IPS-18c (cell line): ENCODE measurements around the gene PRPF8.
"Not testable (repeated sequence)": the region's sequence is repeated elsewhere in the genome, so short reads cannot be mapped to it uniquely, and the experiment has no call there.

Experiments
- H3K4me3 ChIP-seq: 2 replicates; pipeline ENCODE4 v1.7.0; 2013; ENCODE audit warnings: low read depth, mild to moderate bottlenecking, low read length, moderate library complexity; ENCODE audit not compliant: insufficient read depth
- H3K9me3 ChIP-seq: one replicate; pipeline ENCODE4 v1.6.1; 2013; ENCODE audit warnings: mild to moderate bottlenecking, low read length, moderate library complexity; ENCODE audit not compliant: control insufficient read depth, insufficient read depth

Gene PRPF8

GRCh38 chr17:1684378-1685189 is at the start of gene PRPF8:
PRPF8 (minus strand) TSS chr17:1684867; CDS start chr17:1684571, 296 bp downstream.
- peak within 1 kb of the TSS; percentile 87 for H3K4me3 ChIP-seq
- no peaks in the 10 kb centered on the region for H3K9me3 ChIP-seq

GRCh38 chr17:1733759-1734158 is 49.1 kb upstream of the PRPF8 start:
- Histone ChIP-seq H3K9me3 (no peaks in the 10 kb centered on the region), H3K4me3 (no peak overlapping the region)

GRCh38 chr17:1732833-1733321 is 48.2 kb upstream of the PRPF8 start:
- H3K9me3 ChIP-seq: no peaks in the 10 kb centered on the region
- no peak overlapping the region for H3K4me3 ChIP-seq

GRCh38 chr17:1732241-1732832 is 47.7 kb upstream of the PRPF8 start:
- no peaks in the 10 kb centered on the region for H3K9me3 ChIP-seq
- no peak overlapping the region for H3K4me3 ChIP-seq

- Histone ChIP-seq H3K9me3 (no peaks in the 10 kb centered on the region), H3K4me3 (no peak overlapping the region)
Measured at GRCh38 chr17:1731194-1731506, 46.5 kb upstream of the PRPF8 start.

GRCh38 chr17:1730326-1731193 is 45.9 kb upstream of the PRPF8 start:
- Histone ChIP-seq H3K9me3 (no peaks in the 10 kb centered on the region), H3K4me3 (no peak overlapping the region)

- Histone ChIP-seq H3K9me3 (no peaks in the 10 kb centered on the region), H3K4me3 (no peak overlapping the region)
Measured at GRCh38 chr17:1729966-1730325, 45.3 kb upstream of the PRPF8 start.

GRCh38 chr17:1727876-1728630 is 43.4 kb upstream of the PRPF8 start:
- Histone ChIP-seq H3K4me3 (no peak overlapping the region), H3K9me3 (no peaks in the 10 kb centered on the region)

GRCh38 chr17:1727258-1727789 is 42.7 kb upstream of the PRPF8 start:
- H3K4me3 ChIP-seq: no peak overlapping the region
- no peaks in the 10 kb centered on the region for H3K9me3 ChIP-seq

- no peaks in the 10 kb centered on the region for H3K9me3 ChIP-seq
- H3K4me3 ChIP-seq: no peak overlapping the region
Measured at GRCh38 chr17:1726626-1727257, 42.1 kb upstream of the PRPF8 start.

GRCh38 chr17:1725642-1726511 is 41.2 kb upstream of the PRPF8 start:
- H3K9me3 ChIP-seq: no peaks in the 10 kb centered on the region
- peak overlapping the region; percentile 71; the same call in 1 of the 2 replicates for H3K4me3 ChIP-seq

- Histone ChIP-seq H3K4me3 (peak overlapping the region; percentile 71), H3K9me3 (no peaks in the 10 kb centered on the region)
Measured at GRCh38 chr17:1724869-1725641, 40.4 kb upstream of the PRPF8 start.

GRCh38 chr17:1724351-1724868 is 39.7 kb upstream of the PRPF8 start, which contains the start of gene WDR81:
WDR81 (plus strand) TSS chr17:1724704; CDS start chr17:1724960, 256 bp downstream.
- Histone ChIP-seq H3K4me3 (peak within 1 kb of the TSS; percentile 71), H3K9me3 (no peaks in the 10 kb centered on the region)

- H3K9me3 ChIP-seq: not testable (repeated sequence)
Measured at GRCh38 chr17:1722022-1722421, 37.4 kb upstream of the PRPF8 start.

GRCh38 chr17:1720856-1721386 is 36.3 kb upstream of the PRPF8 start:
- Histone ChIP-seq H3K9me3 (no peaks in the 10 kb centered on the region), H3K4me3 (no peak overlapping the region)

More at GRCh38 chr17:1722022-1722421, 37.4 kb upstream of the PRPF8 start:
- H3K4me3 ChIP-seq: not testable (repeated sequence)
